Stimulated activated CD4-positive, alpha-beta T cell treated with anti-CD3 and anti-CD28 coated beads, Interleukin-4, amount 100 ng/mL, for 24 hours (primary cell): ENCODE results near the gene PTPN12.
"Not testable (repeated sequence)": the region's sequence is repeated elsewhere in the genome, so short reads cannot be mapped to it uniquely, and the experiment has no call there.

Experiments used
- DNase-seq: peaks from one replicate; pipeline ENCODE4 v3.0.0-alpha.2; 2020

The PTPN12 gene

GRCh38 chr7:77580762-77581350 lies 43.8 kb downstream of the PTPN12 start:
- no peak for DNase-seq

- no peak for DNase-seq
Observed at GRCh38 chr7:77587272-77587671, 50.2 kb downstream of the PTPN12 start.

- no peak for DNase-seq
Observed at GRCh38 chr7:77600952-77601351, 63.9 kb downstream of the PTPN12 start.

- no peak for DNase-seq
Observed at GRCh38 chr7:77606562-77606961, 69.5 kb downstream of the PTPN12 start.

GRCh38 chr7:77619314-77619713 lies 82.2 kb downstream of the PTPN12 start:
- DNase-seq, result no peak

GRCh38 chr7:77626586-77627308 lies 89.7 kb downstream of the PTPN12 start:
- DNase-seq, result no peak

GRCh38 chr7:77627309-77627676 lies 90.2 kb downstream of the PTPN12 start:
- DNase-seq, result no peak

- DNase-seq, result no peak
Observed at GRCh38 chr7:77629797-77630196, 92.7 kb downstream of the PTPN12 start.

- DNase-seq, result no peak
Observed at GRCh38 chr7:77631820-77632219, 94.7 kb downstream of the PTPN12 start.

- no peak for DNase-seq
Observed at GRCh38 chr7:77644774-77645173, 107.7 kb downstream of the PTPN12 start.

GRCh38 chr7:77648742-77649338 lies 111.7 kb downstream of the PTPN12 start:
- DNase-seq, result no peak

GRCh38 chr7:77649716-77650349 lies 112.7 kb downstream of the PTPN12 start:
- DNase-seq, result no peak

- DNase-seq, result peak; percentile 44
Observed at GRCh38 chr7:77651575-77652162, 114.6 kb downstream of the PTPN12 start.

GRCh38 chr7:77652826-77653225 lies 115.7 kb downstream of the PTPN12 start:
- not testable (repeated sequence) for DNase-seq

GRCh38 chr7:77653572-77653971 lies 116.5 kb downstream of the PTPN12 start:
- DNase-seq, result no peak

GRCh38 chr7:77655356-77655755 lies 118.3 kb downstream of the PTPN12 start:
- no peak for DNase-seq

- DNase-seq, result no peak
Observed at GRCh38 chr7:77655836-77656455, 118.9 kb downstream of the PTPN12 start.

- peak; percentile 14 for DNase-seq
Observed at GRCh38 chr7:77657427-77658224, 120.5 kb downstream of the PTPN12 start.

GRCh38 chr7:77658928-77659327 lies 121.8 kb downstream of the PTPN12 start:
- DNase-seq, result no peak

GRCh38 chr7:77661816-77662215 lies 124.7 kb downstream of the PTPN12 start:
- no peak for DNase-seq

- no peak for DNase-seq
Observed at GRCh38 chr7:77662869-77663268, 125.8 kb downstream of the PTPN12 start.

- DNase-seq, result no peak
Observed at GRCh38 chr7:77664715-77665114, 127.6 kb downstream of the PTPN12 start.
